ENCODE measurements around the gene MAPKAP1.

MAPKAP1 gene

GRCh38 chr9:125587819-125588460 lies 119.1 kb downstream of the MAPKAP1 start:
- TF ChIP-seq ESRRG (CRISPR knock-in tag; IDR thresholded peaks at IDR 0.05) (no peak), ZFP30 (CRISPR knock-in tag; IDR thresholded peaks at IDR 0.05) (no peak), TSHZ2 (CRISPR knock-in tag; IDR thresholded peaks at IDR 0.05) (no peak), OSR1 (CRISPR knock-in tag; IDR thresholded peaks at IDR 0.05) (no peak), PATZ1 (CRISPR knock-in tag; IDR thresholded peaks at IDR 0.05; ENCODE audit: borderline replicate concordance) (no peak), ZNF8 (CRISPR knock-in tag; IDR thresholded peaks at IDR 0.05) (no peak), SNAI2 (CRISPR knock-in tag; IDR thresholded peaks at IDR 0.05) (no peak), ZFP3 (CRISPR knock-in tag; IDR thresholded peaks at IDR 0.05) (no peak), GLIS3 (CRISPR knock-in tag; IDR thresholded peaks at IDR 0.05) (no peak), ARNTL (CRISPR knock-in tag; IDR thresholded peaks at IDR 0.05; ENCODE audit: borderline replicate concordance, low read depth) (no peak), ZC3H10 (CRISPR knock-in tag; IDR thresholded peaks at IDR 0.05) (no peak), CREB5 (CRISPR knock-in tag; IDR thresholded peaks at IDR 0.05; ENCODE audit: low read depth) (no peak), ZNF565 (CRISPR knock-in tag; conservative IDR thresholded peaks at IDR 0.05; ENCODE audit: low read depth) (no peak)
- no peak for ATAC-seq

GRCh38 chr9:125586172-125586511 lies 120.9 kb downstream of the MAPKAP1 start:
- no peak for TF ChIP-seq BACH2 (CRISPR knock-in tag; IDR thresholded peaks at IDR 0.05; ENCODE audit: borderline replicate concordance)
- no peak for TF ChIP-seq ZFP3 (CRISPR knock-in tag; IDR thresholded peaks at IDR 0.05)
- TF ChIP-seq POU6F1 (CRISPR knock-in tag; IDR thresholded peaks at IDR 0.05; ENCODE audit: borderline replicate concordance, low read depth) = no peak
- no peak for TF ChIP-seq GLIS3 (CRISPR knock-in tag; IDR thresholded peaks at IDR 0.05)
- TF ChIP-seq ZC3H10 (CRISPR knock-in tag; IDR thresholded peaks at IDR 0.05) = no peak
- TF ChIP-seq TCF4 (CRISPR knock-in tag; IDR thresholded peaks at IDR 0.05; ENCODE audit: borderline replicate concordance) = no peak
- TF ChIP-seq ZNF8 (CRISPR knock-in tag; IDR thresholded peaks at IDR 0.05) = no peak
- no peak for TF ChIP-seq CSRNP3 (CRISPR knock-in tag; IDR thresholded peaks at IDR 0.05)
- no peak for ATAC-seq

GRCh38 chr9:125585503-125586171 lies 121.4 kb downstream of the MAPKAP1 start:
- ATAC-seq = no peak
- TF ChIP-seq ZFP30 (CRISPR knock-in tag; IDR thresholded peaks at IDR 0.05) (no peak), ZNF70 (CRISPR knock-in tag; IDR thresholded peaks at IDR 0.05) (no peak), OSR1 (CRISPR knock-in tag; IDR thresholded peaks at IDR 0.05) (no peak), TSHZ2 (CRISPR knock-in tag; IDR thresholded peaks at IDR 0.05) (no peak), CSDC2 (CRISPR knock-in tag; IDR thresholded peaks at IDR 0.05) (no peak), PPARA (CRISPR knock-in tag; IDR thresholded peaks at IDR 0.05; ENCODE audit: borderline replicate concordance) (no peak), PATZ1 (CRISPR knock-in tag; IDR thresholded peaks at IDR 0.05; ENCODE audit: borderline replicate concordance) (no peak), ARNTL (CRISPR knock-in tag; IDR thresholded peaks at IDR 0.05; ENCODE audit: borderline replicate concordance, low read depth) (no peak), TOX (CRISPR knock-in tag; IDR thresholded peaks at IDR 0.05; ENCODE audit: borderline replicate concordance) (no peak), ZC3H10 (CRISPR knock-in tag; IDR thresholded peaks at IDR 0.05) (no peak), ZNF8 (CRISPR knock-in tag; IDR thresholded peaks at IDR 0.05) (no peak)
